ENCODE results near the gene AKR1C2.
"Not testable (repeated sequence)": the region's sequence is repeated elsewhere in the genome, so short reads cannot be mapped to it uniquely, and the experiment has no call there.

AKR1C2 gene

GRCh38 chr10:5003127-5004029 lies at the start of gene AKR1C2:
Gene AKR1C2 (minus strand): TSS chr10:5003857. CDS start chr10:5003835, 22 bp downstream.
- H3K4me3 ChIP-seq (ENCODE audit: low read length); DNase-seq (ENCODE audit: low read depth): not testable (repeated sequence)

- not testable (repeated sequence) for H3K4me3 ChIP-seq (ENCODE audit: low read length); DNase-seq (ENCODE audit: low read depth)
These were observed 49.4 kb upstream of the AKR1C2 start for GRCh38 chr10:5052951-5053500.

- no peak for TF ChIP-seq CTCF (conservative IDR thresholded peaks at IDR 0.05; ENCODE audit: low read depth, low read length)
- H3K4me3 ChIP-seq (ENCODE audit: low read length): no peak overlapping the region
- DNase-seq (ENCODE audit: low read depth): no peak
These were observed 44.4 kb upstream of the AKR1C2 start for GRCh38 chr10:5047912-5048628.

- H3K4me3 ChIP-seq (ENCODE audit: low read length); DNase-seq (ENCODE audit: low read depth): not testable (repeated sequence)
These were observed 43.4 kb upstream of the AKR1C2 start for GRCh38 chr10:5047055-5047454.

GRCh38 chr10:5046410-5046809 lies 42.8 kb upstream of the AKR1C2 start:
- no peak for DNase-seq (ENCODE audit: low read depth)
- TF ChIP-seq CTCF (conservative IDR thresholded peaks at IDR 0.05; ENCODE audit: low read depth, low read length): no peak
- no peak overlapping the region for H3K4me3 ChIP-seq (ENCODE audit: low read length)

- no peak overlapping the region for H3K4me3 ChIP-seq (ENCODE audit: low read length)
- TF ChIP-seq CTCF (conservative IDR thresholded peaks at IDR 0.05; ENCODE audit: low read depth, low read length): no peak
- DNase-seq (ENCODE audit: low read depth): no peak
These were observed 41.4 kb upstream of the AKR1C2 start for GRCh38 chr10:5045095-5045494.

GRCh38 chr10:5043716-5044115 lies 40.1 kb upstream of the AKR1C2 start:
- no peak for TF ChIP-seq CTCF (conservative IDR thresholded peaks at IDR 0.05; ENCODE audit: low read depth, low read length)
- H3K4me3 ChIP-seq (ENCODE audit: low read length): no peak overlapping the region
- no peak for DNase-seq (ENCODE audit: low read depth)

- H3K4me3 ChIP-seq (ENCODE audit: low read length): no peak overlapping the region
- TF ChIP-seq CTCF (conservative IDR thresholded peaks at IDR 0.05; ENCODE audit: low read depth, low read length): no peak
- no peak for DNase-seq (ENCODE audit: low read depth)
These were observed 39.3 kb upstream of the AKR1C2 start for GRCh38 chr10:5042922-5043321.
